HG02938 (cell line): Measurements from ENCODE around the gene METTL27.
"Not testable (repeated sequence)": the region's sequence is repeated elsewhere in the genome, so short reads cannot be mapped to it uniquely, and the experiment has no call there.

Experiments used
- ATAC-seq: cut with Tn5 transposase; IDR thresholded peaks from one replicate; pipeline ENCODE4 v1.9.1; 2021; ENCODE audit warnings: mild to moderate bottlenecking, moderate library complexity; ENCODE audit not compliant: unreplicated experiment

Gene METTL27

DNA sequence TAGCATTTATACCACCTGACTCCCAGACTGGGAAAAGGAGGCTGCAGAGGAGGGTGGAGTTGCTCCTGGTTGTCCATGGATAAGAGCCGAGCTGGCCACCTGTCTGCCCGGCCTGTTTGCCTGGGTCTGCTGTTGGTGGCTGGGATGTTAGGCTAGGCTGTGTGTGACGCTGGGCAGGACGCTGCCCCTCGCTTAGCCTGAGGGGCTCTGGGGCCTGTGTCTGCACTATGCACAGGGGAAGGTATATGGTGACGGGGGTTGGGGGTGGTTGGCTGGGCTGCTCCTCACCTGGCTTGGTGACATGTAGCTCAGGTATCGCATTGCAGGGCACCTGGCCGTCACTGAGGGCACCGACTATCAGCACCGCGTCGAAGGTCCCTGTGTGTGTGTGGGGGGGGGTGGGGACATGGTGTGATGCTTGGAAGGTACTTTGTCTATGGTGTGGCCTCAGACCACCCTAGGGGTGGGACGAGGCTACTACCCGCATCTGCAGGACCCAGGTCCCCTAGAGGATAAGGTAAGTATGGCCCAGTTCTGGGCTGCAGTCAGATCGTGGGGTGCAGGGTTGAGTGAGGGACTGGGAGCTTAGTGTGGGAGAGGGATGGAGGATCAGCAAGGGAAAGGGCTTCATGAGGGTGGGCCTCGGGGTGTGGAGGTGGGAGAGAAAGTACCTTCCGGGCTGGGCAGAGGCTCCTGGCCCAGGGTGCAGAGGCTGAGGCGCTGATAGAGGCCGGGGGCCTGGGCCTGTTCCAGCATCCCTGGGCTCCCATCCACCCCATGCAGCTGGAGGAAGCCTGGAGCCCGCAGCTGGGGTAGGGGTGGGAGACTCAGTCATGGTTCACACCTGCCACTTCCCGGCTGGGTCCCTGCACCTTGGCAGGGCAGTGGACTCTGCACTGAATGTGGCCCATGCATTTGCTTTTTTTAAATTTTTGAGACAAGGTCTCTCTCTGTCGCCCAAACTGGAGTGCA lies 2.3 kb downstream of the METTL27 start:
- ATAC-seq: no peak

DNA sequence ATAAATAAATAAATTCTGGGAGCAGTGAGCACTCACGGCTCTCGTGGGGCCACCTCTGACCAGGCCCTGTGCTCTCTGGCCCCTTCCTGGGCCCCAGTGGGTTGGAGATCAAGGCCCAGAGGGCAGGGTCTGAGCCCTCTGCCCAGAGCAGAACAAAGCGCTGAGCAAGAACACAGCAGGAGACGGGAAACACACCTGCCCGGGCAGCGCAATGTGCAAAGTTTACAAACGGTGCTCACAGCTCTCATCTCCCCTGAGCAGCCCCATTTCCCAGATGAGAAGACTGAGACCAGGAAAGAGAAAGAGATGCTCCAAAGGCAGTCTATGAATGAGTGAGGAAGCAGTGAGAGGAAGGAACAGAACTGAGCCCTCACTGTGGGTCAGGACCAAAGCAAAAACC lies 3.0 kb downstream of the METTL27 start:
- ATAC-seq: no peak

DNA sequence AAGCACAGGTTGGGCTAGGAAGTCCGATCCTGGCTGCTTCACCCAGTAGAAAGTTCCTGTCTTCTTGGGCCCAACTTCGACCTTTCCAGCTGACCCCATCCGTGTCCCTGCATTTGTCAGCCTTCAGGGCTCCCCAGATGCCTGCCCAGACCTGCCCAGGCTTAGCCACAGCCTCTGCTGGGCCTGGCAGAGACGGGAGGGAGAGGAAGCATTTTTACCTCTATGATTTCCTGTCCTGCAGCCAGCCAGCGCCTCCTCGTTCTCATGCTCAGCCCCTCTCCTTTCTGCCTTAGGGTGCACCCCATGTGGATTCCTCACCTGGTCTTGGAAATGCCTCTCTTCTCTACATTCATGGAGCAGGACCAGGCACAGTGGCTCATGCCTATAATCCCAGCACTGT lies 3.7 kb downstream of the METTL27 start:
- ATAC-seq: no peak

DNA sequence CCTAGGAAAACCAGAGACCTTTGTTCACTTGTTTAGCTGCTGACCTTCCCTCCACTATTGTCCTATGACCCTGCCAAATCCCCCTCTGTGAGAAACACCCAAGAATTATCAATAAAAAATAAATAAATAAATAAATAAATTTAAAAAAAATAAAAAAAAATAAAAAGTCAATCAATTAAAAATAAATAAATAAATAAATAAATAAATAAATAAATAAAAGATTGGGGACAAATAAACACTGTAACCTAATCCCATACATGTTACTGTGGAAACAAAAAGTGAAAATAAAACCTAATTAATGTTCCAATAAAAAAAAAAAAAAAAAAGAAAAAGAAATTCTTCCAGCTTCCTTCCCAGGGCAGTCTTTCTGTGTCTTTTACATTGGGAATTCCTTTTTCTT lies 5.1 kb downstream of the METTL27 start:
- ATAC-seq: not testable (repeated sequence)

DNA sequence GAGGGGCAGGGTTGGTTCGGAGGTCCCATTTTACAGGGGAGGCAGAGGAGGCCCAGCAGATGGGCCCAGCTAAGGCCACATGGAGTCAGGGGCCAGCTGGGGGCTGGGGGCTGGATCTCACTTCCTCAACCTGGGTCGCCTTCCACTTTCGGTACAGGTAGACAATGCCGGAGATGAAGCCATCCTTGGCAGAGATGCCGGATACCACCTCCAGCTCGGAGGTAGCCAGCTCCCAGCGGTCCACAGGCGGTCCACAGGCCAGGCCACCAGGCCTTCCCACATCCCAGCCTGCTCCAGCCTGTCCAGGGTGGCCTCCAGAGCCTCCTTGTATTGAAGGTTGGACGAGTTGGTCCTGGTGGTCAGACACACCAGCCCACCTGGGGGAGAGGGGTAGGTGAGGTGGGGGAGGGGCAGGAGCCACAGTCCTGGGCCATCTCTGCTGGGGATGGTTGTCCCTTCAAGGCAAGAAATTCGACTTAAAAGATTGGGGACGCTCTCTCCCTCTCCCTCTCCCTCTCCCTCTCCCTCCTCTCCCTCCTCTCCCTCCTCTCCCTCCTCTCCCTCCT lies 7.6 kb downstream of the METTL27 start:
- ATAC-seq: no peak

DNA sequence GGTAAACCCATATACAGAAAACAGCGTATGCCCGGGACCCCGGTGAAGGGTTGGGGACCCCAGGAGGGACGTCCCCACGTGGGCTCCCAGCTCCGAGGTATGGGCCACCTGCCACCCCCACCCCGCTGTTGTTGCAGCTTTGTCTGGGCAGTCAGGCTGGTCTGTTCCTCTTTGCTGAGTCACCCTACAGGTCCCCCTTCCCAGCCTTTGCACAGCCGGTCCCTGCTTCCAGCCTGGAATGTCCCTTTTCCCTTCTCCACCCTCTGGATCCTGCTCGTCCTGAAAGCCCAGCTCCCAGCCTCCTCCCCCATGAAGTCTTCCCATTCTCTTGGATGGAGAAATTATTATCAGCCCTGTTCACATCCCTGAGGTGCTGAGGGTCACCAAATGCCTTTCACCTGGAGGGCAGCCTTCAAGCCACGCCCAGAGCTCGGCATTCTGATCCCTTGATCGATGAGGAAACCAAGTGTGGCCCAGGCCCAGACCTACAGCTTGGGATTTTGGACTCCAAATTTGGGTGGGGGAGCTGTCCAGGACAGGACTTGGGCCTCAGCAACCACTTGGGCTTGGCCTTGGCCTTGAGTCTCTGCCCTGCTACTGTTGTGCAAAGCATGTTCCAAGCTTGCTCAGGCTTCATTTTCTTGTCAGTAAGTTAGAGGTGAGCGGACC lies 8.9 kb downstream of the METTL27 start:
- no peak for ATAC-seq

DNA sequence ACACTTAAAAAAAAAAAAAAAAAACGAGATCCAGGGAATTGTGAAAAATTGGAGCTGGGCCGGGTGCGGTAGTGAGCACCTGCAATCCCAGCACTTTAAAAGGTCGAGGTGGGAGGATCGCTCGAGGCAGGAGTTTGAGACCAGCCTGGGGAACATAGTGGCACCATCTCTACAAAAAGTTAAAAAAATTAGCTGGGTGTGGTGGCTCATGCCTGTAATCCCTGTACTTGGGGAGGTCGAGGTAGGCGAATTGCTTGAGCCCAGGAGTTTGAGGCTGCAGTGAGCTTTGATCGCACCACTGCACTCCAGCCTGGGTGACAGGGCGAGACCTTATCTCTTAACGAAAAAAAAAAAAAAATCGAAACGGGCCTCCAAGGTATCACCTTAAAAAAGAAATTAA lies 9.5 kb downstream of the METTL27 start:
- no peak for ATAC-seq

DNA sequence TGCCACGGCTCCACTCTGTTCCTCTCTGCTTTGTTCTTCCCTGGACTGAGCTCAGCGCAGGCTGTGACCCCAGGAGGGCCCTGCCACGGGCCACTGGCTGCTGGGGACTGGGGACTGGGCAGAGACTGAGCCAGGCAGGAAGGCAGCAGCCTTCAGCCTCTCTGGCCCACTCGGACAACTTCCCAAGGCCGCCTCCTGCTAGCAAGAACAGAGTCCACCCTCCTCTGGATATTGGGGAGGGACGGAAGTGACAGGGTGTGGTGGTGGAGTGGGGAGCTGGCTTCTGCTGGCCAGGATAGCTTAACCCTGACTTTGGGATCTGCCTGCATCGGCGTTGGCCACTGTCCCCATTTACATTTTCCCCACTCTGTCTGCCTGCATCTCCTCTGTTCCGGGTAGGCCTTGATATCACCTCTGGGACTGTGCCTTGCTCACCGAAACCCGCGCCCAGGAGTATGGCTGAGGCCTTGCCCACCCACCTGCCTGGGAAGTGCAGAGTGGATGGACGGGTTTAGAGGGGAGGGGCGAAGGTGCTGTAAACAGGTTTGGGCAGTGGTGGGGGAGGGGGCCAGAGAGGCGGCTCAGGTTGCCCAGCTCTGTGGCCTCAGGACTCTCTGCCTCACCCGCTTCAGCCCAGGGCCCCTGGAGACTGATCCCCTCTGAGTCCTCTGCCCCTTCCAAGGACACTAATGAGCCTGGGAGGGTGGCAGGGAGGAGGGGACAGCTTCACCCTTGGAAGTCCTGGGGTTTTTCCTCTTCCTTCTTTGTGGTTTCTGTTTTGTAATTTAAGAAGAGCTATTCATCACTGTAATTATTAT lies 10.3 kb downstream of the METTL27 start:
- ATAC-seq: no peak

DNA sequence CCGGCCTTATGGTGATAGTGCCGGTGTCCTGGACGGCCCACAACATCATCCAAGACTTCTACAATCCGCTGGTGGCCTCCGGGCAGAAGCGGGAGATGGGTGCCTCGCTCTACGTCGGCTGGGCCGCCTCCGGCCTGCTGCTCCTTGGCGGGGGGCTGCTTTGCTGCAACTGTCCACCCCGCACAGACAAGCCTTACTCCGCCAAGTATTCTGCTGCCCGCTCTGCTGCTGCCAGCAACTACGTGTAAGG lies 10.8 kb downstream of the METTL27 start:
- ATAC-seq: no peak

DNA sequence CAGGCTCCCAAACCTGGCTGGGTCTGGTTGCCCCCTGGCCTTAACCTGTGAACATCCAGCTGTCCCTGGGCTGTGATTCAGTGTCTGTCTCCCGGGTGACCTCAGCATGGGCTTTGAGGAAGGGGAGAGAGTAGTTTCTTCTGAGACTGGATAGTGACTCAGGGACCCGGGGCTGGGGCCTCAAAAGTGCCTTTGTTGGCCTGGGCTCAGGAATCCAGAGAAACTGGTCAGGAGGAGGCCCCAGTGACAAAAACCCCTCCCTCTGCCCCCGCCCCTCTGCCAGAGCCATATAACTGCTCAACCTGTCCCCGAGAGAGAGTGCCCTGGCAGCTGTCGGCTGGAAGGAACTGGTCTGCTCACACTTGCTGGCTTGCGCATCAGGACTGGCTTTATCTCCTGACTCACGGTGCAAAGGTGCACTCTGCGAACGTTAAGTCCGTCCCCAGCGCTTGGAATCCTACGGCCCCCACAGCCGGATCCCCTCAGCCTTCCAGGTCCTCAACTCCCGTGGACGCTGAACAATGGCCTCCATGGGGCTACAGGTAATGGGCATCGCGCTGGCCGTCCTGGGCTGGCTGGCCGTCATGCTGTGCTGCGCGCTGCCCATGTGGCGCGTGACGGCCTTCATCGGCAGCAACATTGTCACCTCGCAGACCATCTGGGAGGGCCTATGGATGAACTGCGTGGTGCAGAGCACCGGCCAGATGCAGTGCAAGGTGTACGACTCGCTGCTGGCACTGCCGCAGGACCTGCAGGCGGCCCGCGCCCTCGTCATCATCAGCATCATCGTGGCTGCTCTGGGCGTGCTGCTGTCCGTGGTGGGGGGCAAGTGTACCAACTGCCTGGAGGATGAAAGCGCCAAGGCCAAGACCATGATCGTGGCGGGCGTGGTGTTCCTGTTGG lies 11.4 kb downstream of the METTL27 start, which contains the start of gene CLDN4:
Gene CLDN4, plus strand, starts transcription at position 316 of the 903 bp plus-strand sequence. Its CDS starts 206 bp downstream, at position 522.
- no peak for ATAC-seq

DNA sequence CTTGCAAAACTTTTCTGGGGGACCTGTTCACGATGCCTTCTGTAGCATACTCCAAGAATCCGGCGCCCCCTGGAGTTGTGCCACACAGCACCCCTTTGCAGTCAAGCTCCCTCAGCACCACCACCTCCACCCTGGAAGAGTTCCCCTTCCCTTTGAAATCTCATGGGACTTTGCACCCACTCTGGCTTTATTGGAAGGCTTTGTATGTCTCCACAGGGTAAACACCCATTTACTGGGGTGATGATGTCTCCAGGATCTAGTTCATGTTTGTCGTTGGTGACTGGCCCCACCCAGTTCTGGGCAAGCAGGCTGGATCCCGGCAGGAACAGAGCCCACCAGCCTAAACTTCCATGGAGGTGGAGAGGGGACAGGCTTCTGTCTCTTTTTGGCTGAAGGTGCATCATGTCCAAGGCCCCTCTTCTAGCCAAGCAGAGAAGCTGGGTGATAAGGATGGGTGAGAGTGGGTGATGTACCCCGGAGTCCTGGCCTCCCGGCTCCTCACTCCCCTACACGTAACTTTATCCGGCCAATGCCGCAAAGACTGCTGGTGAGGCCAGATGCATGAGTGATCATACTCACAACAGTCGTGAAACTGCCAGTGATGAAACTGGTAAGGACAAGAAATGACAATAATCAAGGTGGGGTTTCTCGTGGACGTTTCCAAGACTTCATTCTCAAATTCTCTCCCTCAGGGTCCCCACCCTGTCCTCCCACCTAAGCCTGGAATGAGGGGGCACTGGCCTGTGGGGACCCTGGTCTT lies 12.2 kb downstream of the METTL27 start:
- no peak for ATAC-seq

DNA sequence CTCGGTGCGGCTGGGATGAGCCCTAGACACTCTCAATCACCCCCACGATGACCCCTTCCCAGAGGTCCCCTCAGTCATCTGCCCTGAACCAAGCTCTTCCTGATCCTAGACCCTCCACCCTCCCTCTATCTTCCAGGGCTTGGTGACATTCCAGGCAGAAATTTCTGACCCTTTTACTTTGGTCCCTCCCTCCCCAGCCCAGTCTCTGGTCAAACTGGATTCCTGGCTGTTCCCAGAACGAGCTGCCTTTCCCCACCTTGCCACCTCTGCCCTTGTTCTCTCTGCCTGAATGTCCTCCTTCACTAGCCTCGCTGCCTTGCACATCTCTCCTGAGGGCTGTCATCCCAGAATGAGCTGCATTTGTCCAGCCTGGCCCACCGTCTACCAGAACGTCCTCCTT lies 12.8 kb downstream of the METTL27 start:
- ATAC-seq: no peak

DNA sequence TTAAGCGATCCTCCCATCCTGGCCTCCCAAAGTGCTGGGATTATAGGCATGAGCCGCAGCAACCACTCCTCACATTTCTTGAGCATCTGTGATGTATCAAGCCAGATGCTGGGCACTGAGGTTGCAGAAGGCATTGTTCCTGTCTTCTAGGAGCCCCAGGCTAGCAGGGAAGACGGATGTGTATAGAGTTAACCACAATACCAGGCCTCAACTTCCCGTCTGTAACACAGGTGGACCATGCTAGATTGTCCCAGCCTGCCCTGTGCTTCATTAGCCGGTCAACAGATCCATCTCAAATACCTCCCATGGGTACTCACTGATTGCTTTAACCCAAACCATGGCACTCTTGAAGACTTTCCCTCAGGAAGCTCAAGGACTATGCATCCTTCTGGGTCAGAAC lies 13.3 kb downstream of the METTL27 start:
- no peak for ATAC-seq

DNA sequence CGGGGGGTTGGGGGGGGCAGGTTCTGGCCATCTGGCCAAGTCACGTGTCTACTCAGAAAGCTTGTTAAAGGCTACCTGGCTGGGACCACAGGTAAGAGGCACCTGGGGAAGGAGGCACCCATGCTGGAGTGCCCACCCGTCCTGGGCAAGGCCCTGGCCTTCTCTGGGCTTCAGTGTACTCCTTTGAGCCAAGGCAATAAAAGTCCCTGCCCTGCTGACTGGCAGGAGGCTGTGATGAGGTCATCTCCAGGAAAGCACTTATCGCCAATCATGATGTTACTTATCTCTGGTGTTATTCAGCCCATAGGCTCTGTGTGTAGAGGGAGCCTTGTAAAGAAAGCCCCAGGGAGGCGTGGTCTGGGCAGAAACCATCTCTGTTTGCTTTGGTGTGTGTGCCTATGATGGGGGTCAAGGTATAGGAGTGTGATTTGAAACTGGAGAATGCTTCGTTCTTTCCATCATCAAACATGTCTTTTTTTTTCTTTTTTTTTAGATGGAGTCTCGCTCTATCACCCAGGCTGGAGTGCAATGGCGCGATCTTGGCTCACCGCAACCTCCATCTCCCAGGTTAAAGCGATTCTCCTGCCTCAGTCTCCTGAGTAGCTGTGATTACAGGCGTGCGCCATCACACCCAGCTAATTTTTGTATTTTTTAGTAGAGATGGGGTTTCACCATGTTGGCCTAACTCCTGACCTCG lies 14.1 kb downstream of the METTL27 start:
- no peak for ATAC-seq

DNA sequence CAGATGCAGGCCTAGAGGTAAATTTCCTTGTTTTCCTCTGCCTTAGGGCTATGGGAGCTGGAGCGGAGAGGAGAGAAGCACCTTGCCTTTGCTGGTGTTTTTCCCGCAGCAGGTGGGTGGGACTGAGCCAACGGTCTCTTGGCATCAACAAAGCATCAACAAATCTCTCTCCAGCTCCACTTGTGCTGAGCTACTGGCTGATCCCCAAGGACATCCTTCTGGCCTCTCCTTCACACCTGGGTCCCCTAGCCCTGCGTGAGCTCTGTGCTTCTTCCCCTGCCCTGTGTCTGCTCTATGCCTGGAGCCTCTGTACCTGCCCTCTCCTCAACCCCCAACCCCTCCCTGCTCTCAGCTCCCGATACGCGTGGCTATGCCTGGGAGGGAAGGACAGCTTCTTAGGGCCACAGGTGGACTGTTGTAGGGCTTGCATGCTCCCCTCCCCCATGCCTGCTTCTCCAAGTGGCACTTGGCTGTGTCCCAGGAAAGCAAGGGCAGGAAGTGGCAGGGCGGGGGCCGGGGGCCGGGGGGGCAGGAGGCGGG lies 14.7 kb downstream of the METTL27 start:
- no peak for ATAC-seq

DNA sequence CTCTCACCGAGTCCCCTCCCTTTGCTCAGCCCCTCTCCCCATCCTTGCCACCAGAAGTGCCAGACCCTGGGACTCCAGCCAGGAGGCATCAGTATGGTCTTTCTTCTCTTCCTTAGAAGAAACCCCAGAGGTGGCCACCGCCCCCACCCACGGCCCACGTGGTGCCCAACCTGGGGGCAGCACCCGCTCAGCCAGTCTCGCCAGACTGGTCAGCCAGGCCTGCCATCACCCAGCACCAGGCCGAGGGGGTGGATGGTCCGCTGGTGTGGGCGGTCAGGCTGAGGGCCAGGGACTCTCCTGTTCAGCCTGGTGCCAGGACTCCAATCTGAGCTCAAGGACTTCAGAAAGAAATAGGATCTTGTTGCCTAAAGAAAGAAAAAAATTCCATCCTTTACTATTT lies 17.3 kb downstream of the METTL27 start:
- no peak for ATAC-seq

DNA sequence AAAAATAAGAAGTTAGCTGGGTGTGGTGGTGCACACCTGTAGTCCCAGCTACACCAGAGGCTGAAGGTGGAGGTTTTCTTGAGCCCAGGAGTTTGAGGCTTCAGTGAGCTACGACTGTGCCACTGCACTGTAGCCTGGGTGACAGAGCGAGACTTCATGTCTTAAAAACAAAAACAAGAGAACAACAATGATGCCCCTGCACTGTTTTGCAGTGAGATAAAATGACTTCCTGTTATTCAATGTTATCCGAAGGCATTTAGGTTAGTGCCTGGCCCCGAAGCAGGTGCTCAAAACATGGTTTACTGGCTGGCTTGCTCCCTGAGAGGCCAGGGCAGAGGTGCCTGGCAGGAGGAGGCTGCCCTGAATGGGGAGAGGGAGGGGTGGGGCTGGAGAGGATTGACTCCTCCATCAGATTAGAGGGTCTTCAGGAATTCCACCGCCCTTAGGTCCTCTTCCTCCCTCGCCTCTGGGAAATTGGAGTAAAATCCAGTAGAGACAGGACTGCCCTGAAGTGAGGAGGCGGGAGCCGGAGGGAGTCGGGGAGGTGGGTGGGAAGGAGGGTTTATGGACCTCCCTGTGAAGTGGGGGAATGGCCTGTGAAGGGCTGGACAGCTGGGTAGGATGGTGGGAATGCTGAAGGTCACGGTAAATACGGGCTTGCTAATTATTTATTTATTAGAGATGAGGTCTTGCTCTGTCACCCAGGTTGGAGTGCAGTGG lies 18.3 kb downstream of the METTL27 start:
- ATAC-seq: no peak

DNA sequence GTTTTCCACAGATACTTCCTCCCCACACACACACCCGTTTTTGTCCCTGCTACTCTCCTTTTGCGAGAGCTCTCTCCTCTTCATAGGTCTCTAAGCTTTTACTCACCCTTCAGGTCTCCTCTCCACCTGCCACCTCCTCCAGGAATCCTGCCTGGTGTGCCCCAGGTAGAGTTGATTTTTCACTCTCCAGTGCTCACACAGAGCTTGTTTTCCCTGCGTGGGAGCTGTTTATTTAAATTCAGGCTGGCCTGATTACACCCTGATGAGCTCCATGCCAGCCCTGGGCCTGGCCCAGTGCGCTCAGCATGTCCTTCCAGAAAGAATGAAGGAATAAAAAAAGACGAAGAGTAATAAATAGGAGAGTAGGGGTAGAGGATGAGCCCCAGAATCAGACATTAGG lies 19.1 kb downstream of the METTL27 start:
- no peak for ATAC-seq
